Activated CD4-positive, alpha-beta memory T cell treated with anti-CD3 and anti-CD28 coated beads, Interleukin-2, amount 10 ng/mL, durations not matched to agents 7 days and 5 days (primary cell): ENCODE data around the gene EPS8L1. TPM values are rescaled to one million over a fixed set of nuclear protein-coding genes. Genes with fewer than 3 reads are reported as not detected.

Experiments
- CTCF ChIA-PET: fragments of 350-600 bp; sonication (Branson Sonifier 250); formaldehyde crosslinking; loops from one replicate; lab custom pipeline; 2021; ENCODE audit warnings: antibody characterized with exemption, inconsistent platforms; lab: Charles Lee
- POLR2A ChIA-PET: fragments of 350-600 bp; sonication (Branson Sonifier 250); formaldehyde crosslinking; loops from one replicate; lab custom pipeline; 2021; ENCODE audit warnings: antibody characterized with exemption; lab: Charles Lee
- DNase-seq: peaks from one replicate; pipeline ENCODE4 v3.0.0-alpha.2; 2020
- H3K27ac Mint-ChIP-seq: one replicate; pipeline ENCODE4 v1.8.0; 2021; ENCODE audit warnings: mild to moderate bottlenecking, mixed read lengths
- H3K27me3 Mint-ChIP-seq: one replicate; pipeline ENCODE4 v1.8.0; 2021; ENCODE audit warnings: mixed read lengths
- H3K36me3 Mint-ChIP-seq: one replicate; pipeline ENCODE4 v1.8.0; 2021; ENCODE audit warnings: low read depth, mixed read lengths
- H3K4me1 Mint-ChIP-seq: one replicate; pipeline ENCODE4 v1.8.0; 2021; ENCODE audit warnings: mixed read lengths
- H3K4me3 Mint-ChIP-seq: one replicate; pipeline ENCODE4 v1.8.0; 2021; ENCODE audit warnings: mild to moderate bottlenecking, mixed read lengths
- H3K9me3 Mint-ChIP-seq: one replicate; pipeline ENCODE4 v1.8.0; 2021; ENCODE audit warnings: mixed read lengths
- total RNA-seq, 2 experiments: library from RNA; stranded (reverse); gene quantifications; one replicate each; pipeline ENCODE4 v1.2.3, GENCODE V29; 2021

The EPS8L1 gene
- total RNA-seq, 2 experiments from 2014 or later: 6.9 to 7.6 TPM

GRCh38 chr19:55109527-55110291 is 34.0 kb downstream of the EPS8L1 start:
- no peak overlapping the region for H3K27ac Mint-ChIP-seq
- POLR2A ChIA-PET: no interaction called here
- no peak for DNase-seq

GRCh38 chr19:55111238-55111831 is 35.7 kb downstream of the EPS8L1 start:
- Mint-ChIP-seq H3K9me3 (no peaks in the 10 kb centered on the region), H3K4me1 (peaks cover 26% of the 10 kb centered on the region), H3K27ac (no peak overlapping the region), H3K27me3 (no peaks in the 10 kb centered on the region), H3K4me3 (no peak overlapping the region), H3K36me3 (peaks cover 35% of the 10 kb centered on the region)
- POLR2A ChIA-PET: no interaction called here
- DNase-seq: no peak
- CTCF ChIA-PET: no interaction called here

More at GRCh38 chr19:55109527-55110291, 34.0 kb downstream of the EPS8L1 start:
- no peaks in the 10 kb centered on the region for H3K9me3 Mint-ChIP-seq
- H3K4me3 Mint-ChIP-seq: no peak overlapping the region
- CTCF ChIA-PET: no interaction called here
- H3K27me3 Mint-ChIP-seq: no peaks in the 10 kb centered on the region
- H3K36me3 Mint-ChIP-seq: peaks cover 42% of the 10 kb centered on the region
- peaks cover 10% of the 10 kb centered on the region for H3K4me1 Mint-ChIP-seq

- H3K27me3 Mint-ChIP-seq: no peaks in the 10 kb centered on the region
- H3K4me1 Mint-ChIP-seq: peaks cover 26% of the 10 kb centered on the region
- no peaks in the 10 kb centered on the region for H3K9me3 Mint-ChIP-seq
- DNase-seq: no peak
- no peak overlapping the region for H3K4me3 Mint-ChIP-seq
- ChIA-PET CTCF (no interaction called here), POLR2A (no interaction called here)
- H3K27ac Mint-ChIP-seq: no peak overlapping the region
- H3K36me3 Mint-ChIP-seq: peaks cover 31% of the 10 kb centered on the region
Observed at GRCh38 chr19:55112246-55112776, 36.6 kb downstream of the EPS8L1 start.

GRCh38 chr19:55112777-55113569 is 37.3 kb downstream of the EPS8L1 start:
- H3K27me3 Mint-ChIP-seq: no peaks in the 10 kb centered on the region
- H3K9me3 Mint-ChIP-seq: no peaks in the 10 kb centered on the region
- peaks cover 29% of the 10 kb centered on the region for H3K4me1 Mint-ChIP-seq
- H3K27ac Mint-ChIP-seq: no peak overlapping the region
- CTCF ChIA-PET: no interaction called here
- POLR2A ChIA-PET: no interaction called here
- no peak overlapping the region for H3K4me3 Mint-ChIP-seq
- DNase-seq: no peak
- peaks cover 29% of the 10 kb centered on the region for H3K36me3 Mint-ChIP-seq

GRCh38 chr19:55113570-55114039 is 37.9 kb downstream of the EPS8L1 start:
- POLR2A ChIA-PET: no interaction called here
- CTCF ChIA-PET: no interaction called here

GRCh38 chr19:55114566-55115145 is 39.0 kb downstream of the EPS8L1 start:
- Mint-ChIP-seq H3K27ac (no peak overlapping the region), H3K4me1 (peaks cover 41% of the 10 kb centered on the region), H3K9me3 (no peaks in the 10 kb centered on the region), H3K4me3 (peak overlapping the region; percentile 47), H3K36me3 (peaks cover 17% of the 10 kb centered on the region), H3K27me3 (peaks cover 1% of the 10 kb centered on the region)
- ChIA-PET POLR2A (no interaction called here), CTCF (no interaction called here)
- no peak for DNase-seq

More at GRCh38 chr19:55113570-55114039, 37.9 kb downstream of the EPS8L1 start:
- Mint-ChIP-seq H3K36me3 (peaks cover 26% of the 10 kb centered on the region), H3K4me1 (peaks cover 34% of the 10 kb centered on the region), H3K27me3 (no peaks in the 10 kb centered on the region), H3K4me3 (no peak overlapping the region), H3K27ac (no peak overlapping the region), H3K9me3 (no peaks in the 10 kb centered on the region)
- DNase-seq: no peak

GRCh38 chr19:55115446-55116065 is 39.9 kb downstream of the EPS8L1 start:
- Mint-ChIP-seq H3K9me3 (no peaks in the 10 kb centered on the region), H3K4me3 (peak overlapping the region; percentile 93), H3K4me1 (peaks cover 46% of the 10 kb centered on the region), H3K27ac (peak overlapping the region; percentile 91), H3K27me3 (peaks cover 4% of the 10 kb centered on the region), H3K36me3 (peaks cover 13% of the 10 kb centered on the region)
- CTCF ChIA-PET: no interaction called here
- POLR2A ChIA-PET: interaction anchor here (2.0 to 2.1 kb wide), 2 partner anchors 26 to 28 kb away, joined by 6 to 8 read pairs; no protein-coding TSS in a partner anchor
- DNase-seq: no peak

- peak overlapping the region; percentile 93 for H3K4me3 Mint-ChIP-seq
- H3K27ac Mint-ChIP-seq: peak overlapping the region; percentile 91
- CTCF ChIA-PET: interaction anchor here (0.6 to 2.0 kb wide), 4 partner anchors 10 to 223 kb away, joined by 3 to 5 read pairs (median 4); partner anchors contain the start of gene KMT5C
- H3K4me1 Mint-ChIP-seq: peaks cover 46% of the 10 kb centered on the region
- POLR2A ChIA-PET: interaction anchor here (1.1 to 3.1 kb wide), 9 partner anchors 27 to 489 kb away, joined by 3 to 15 read pairs (median 7); partner anchors contain the start of genes RDH13, UBE2S and ZNF865
- DNase-seq: peak; percentile 68
- H3K9me3 Mint-ChIP-seq: no peaks in the 10 kb centered on the region
- peaks cover 11% of the 10 kb centered on the region for H3K36me3 Mint-ChIP-seq
- H3K27me3 Mint-ChIP-seq: peaks cover 6% of the 10 kb centered on the region
Observed at GRCh38 chr19:55116232-55116858, 40.7 kb downstream of the EPS8L1 start.

- Mint-ChIP-seq H3K36me3 (peaks cover 11% of the 10 kb centered on the region), H3K4me1 (peaks cover 46% of the 10 kb centered on the region), H3K4me3 (peak within 1 kb of the TSS; percentile 93), H3K27me3 (peaks cover 6% of the 10 kb centered on the region), H3K27ac (peak within 1 kb of the TSS; percentile 91), H3K9me3 (no peaks in the 10 kb centered on the region)
- ChIA-PET POLR2A (interaction anchor here (0.5 to 3.1 kb wide), 19 partner anchors 9 to 489 kb away, joined by 3 to 15 read pairs (median 4); partner anchors contain the start of genes HSPBP1, RDH13, SSC5D and TMEM238), CTCF (interaction anchor here (0.5 to 2.0 kb wide), 8 partner anchors 11 to 537 kb away, joined by 3 to 5 read pairs (median 3); partner anchors contain the start of gene KMT5C)
- DNase-seq: no peak
Observed at GRCh38 chr19:55116859-55117662, 41.4 kb downstream of the EPS8L1 start, which contains the start of gene PPP1R12C. Gene PPP1R12C, minus strand, starts transcription at chr19:55117637. Its CDS starts 94 bp downstream, at chr19:55117543.

- Mint-ChIP-seq H3K36me3 (peaks cover 11% of the 10 kb centered on the region), H3K27me3 (peaks cover 9% of the 10 kb centered on the region), H3K27ac (peak overlapping the region; percentile 83), H3K4me1 (peaks cover 46% of the 10 kb centered on the region), H3K9me3 (no peaks in the 10 kb centered on the region), H3K4me3 (peak overlapping the region; percentile 91)
- CTCF ChIA-PET: interaction anchor here (0.5 to 2.0 kb wide), 8 partner anchors 12 to 536 kb away, joined by 3 to 5 read pairs (median 4); partner anchors contain the start of gene KMT5C
- POLR2A ChIA-PET: interaction anchor here (0.5 to 3.1 kb wide), 19 partner anchors 9 to 488 kb away, joined by 3 to 15 read pairs (median 4); partner anchors contain the start of genes HSPBP1, RDH13, SSC5D and TMEM238
- DNase-seq: peak; percentile 98
Observed at GRCh38 chr19:55117663-55118391, 42.2 kb downstream of the EPS8L1 start.
